Measurements from ENCODE around the gene TSPAN15. TPM values are rescaled to one million over a fixed set of nuclear protein-coding genes. Genes with fewer than 3 reads are reported as not detected.

The TSPAN15 gene
- total and polyA plus RNA-seq, 2 experiments from 2014 or later, result 6.6 to 10.1 TPM

- Mint-ChIP-seq H3K27ac (no peak overlapping the region), H3K4me3 (no peak overlapping the region), H3K9me3 (no peaks in the 10 kb centered on the region; the same call in 2 of the 3 replicates), H3K4me1 (peaks cover 6% of the 10 kb centered on the region), H3K36me3 (ENCODE audit: low read depth) (no peaks in the 10 kb centered on the region), H3K27me3 (ENCODE audit: insufficient read depth, low read depth, poor library complexity) (peaks cover 7% of the 10 kb centered on the region)
- Histone ChIP-seq H3K27me3 (ENCODE audit: insufficient read depth) (no peaks in the 10 kb centered on the region), H3K36me3 (ENCODE audit: insufficient read depth) (no peaks in the 10 kb centered on the region), H3K4me1 (ENCODE audit: insufficient read depth) (no peaks in the 10 kb centered on the region), H3K9me2 (ENCODE audit: insufficient read depth) (peaks cover 11% of the 10 kb centered on the region; the same call in 1 of the 2 replicates), H3F3A (replicated peaks; ENCODE audit: low read depth) (no peaks in the 10 kb centered on the region), H3K27ac (ENCODE audit: low read depth) (no peak overlapping the region), H3K79me2 (replicated peaks; ENCODE audit: insufficient read depth) (no peaks in the 10 kb centered on the region), H4K20me1 (replicated peaks; ENCODE audit: insufficient read depth) (no peaks in the 10 kb centered on the region), H3K4me3 (no peak overlapping the region), H3K4me2 (no peak overlapping the region), H2AFZ (peak overlapping the region; percentile 76; the same call in 1 of the 2 replicates)
- ATAC-seq (no peak), DNase-seq (ENCODE audit: low spot score) (no peak)
- no peak for TF ChIP-seq POLR2AphosphoS5 (IDR thresholded peaks at IDR 0.05; ENCODE audit: low read depth)
These were observed 25.6 kb upstream of the TSPAN15 start for GRCh38 chr10:69425511-69426298.

DNA sequence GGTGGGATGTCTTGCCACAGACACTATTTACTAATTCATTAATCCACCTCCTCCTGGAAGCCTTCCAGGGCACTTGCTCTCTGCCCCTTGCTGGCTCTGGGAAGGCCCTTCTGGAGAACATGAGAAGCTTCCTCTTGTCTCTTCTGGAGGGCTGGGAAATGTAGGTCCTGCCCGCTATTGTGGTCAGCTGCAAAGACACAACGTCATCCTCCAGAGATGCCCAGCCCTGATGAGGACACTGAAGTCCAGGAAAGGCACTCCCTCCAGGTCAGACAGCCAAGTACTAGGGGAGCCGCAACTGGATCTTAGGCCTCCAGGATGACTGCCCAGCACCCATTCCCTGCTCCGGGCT, 24.9 kb upstream of the TSPAN15 start:
- Histone ChIP-seq H3K27ac (ENCODE audit: low read depth) (no peak overlapping the region), H3K36me3 (ENCODE audit: insufficient read depth) (no peaks in the 10 kb centered on the region), H3K27me3 (ENCODE audit: insufficient read depth) (no peaks in the 10 kb centered on the region), H3K4me2 (no peak overlapping the region), H4K20me1 (replicated peaks; ENCODE audit: insufficient read depth) (no peaks in the 10 kb centered on the region), H3F3A (replicated peaks; ENCODE audit: low read depth) (no peaks in the 10 kb centered on the region), H2AFZ (peak overlapping the region; percentile 76; the same call in 1 of the 2 replicates), H3K79me2 (replicated peaks; ENCODE audit: insufficient read depth) (no peaks in the 10 kb centered on the region), H3K4me1 (ENCODE audit: insufficient read depth) (no peaks in the 10 kb centered on the region), H3K4me3 (no peak overlapping the region), H3K9me2 (ENCODE audit: insufficient read depth) (peaks cover 11% of the 10 kb centered on the region; the same call in 1 of the 2 replicates)
- Mint-ChIP-seq H3K27ac (no peak overlapping the region), H3K27me3 (ENCODE audit: insufficient read depth, low read depth, poor library complexity) (peaks cover 7% of the 10 kb centered on the region), H3K36me3 (ENCODE audit: low read depth) (no peaks in the 10 kb centered on the region), H3K4me1 (peaks cover 6% of the 10 kb centered on the region), H3K4me3 (no peak overlapping the region), H3K9me3 (no peaks in the 10 kb centered on the region; the same call in 2 of the 3 replicates)
- DNase-seq (ENCODE audit: low spot score) (no peak), ATAC-seq (no peak; the same call in 2 of the 3 replicates)
- no peak for TF ChIP-seq ZNF331 (CRISPR knock-in tag; IDR thresholded peaks at IDR 0.05; ENCODE audit: low read depth)
- no peak for TF ChIP-seq EZH2phosphoT487 (IDR thresholded peaks at IDR 0.05; ENCODE audit: unreplicated experiment)
- no peak for TF ChIP-seq JUNB (IDR thresholded peaks at IDR 0.05; ENCODE audit: unreplicated experiment)
- no peak for TF ChIP-seq POLR2AphosphoS5 (IDR thresholded peaks at IDR 0.05; ENCODE audit: low read depth)
- TF ChIP-seq, protein P1, sequence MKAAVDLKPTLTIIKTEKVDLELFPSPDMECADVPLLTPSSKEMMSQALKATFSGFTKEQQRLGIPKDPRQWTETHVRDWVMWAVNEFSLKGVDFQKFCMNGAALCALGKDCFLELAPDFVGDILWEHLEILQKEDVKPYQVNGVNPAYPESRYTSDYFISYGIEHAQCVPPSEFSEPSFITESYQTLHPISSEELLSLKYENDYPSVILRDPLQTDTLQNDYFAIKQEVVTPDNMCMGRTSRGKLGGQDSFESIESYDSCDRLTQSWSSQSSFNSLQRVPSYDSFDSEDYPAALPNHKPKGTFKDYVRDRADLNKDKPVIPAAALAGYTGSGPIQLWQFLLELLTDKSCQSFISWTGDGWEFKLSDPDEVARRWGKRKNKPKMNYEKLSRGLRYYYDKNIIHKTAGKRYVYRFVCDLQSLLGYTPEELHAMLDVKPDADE (IDR thresholded peaks at IDR 0.05), result no peak
- no peak for TF ChIP-seq STAT1 (IDR thresholded peaks at IDR 0.05; ENCODE audit: unreplicated experiment)
- TF ChIP-seq ZNF462 (CRISPR knock-in tag; IDR thresholded peaks at IDR 0.05), result no peak
- TF ChIP-seq CTCF (conservative IDR thresholded peaks at IDR 0.05; ENCODE audit: low read depth in 2 of 2), result no peak
- TF ChIP-seq EZH2 (IDR thresholded peaks at IDR 0.05; ENCODE audit: low read depth, unreplicated experiment), result no peak
- no peak for TF ChIP-seq ZNF114 (CRISPR knock-in tag; IDR thresholded peaks at IDR 0.05)

Data from GM23338 (cell line).